HG03575 (cell line): Measurements from ENCODE around the gene TRPV6.

ENCODE experiments used
- ATAC-seq: cut with Tn5 transposase; IDR thresholded peaks from one replicate; pipeline ENCODE4 v1.9.1; 2021; ENCODE audit not compliant: unreplicated experiment, insufficient number of reproducible peaks, low FRiP score; ENCODE audit errors: extremely low read depth

The TRPV6 gene

GRCh38 chr7:142827951-142828500 is 57.5 kb downstream of the TRPV6 start:
- ATAC-seq: no peak

GRCh38 chr7:142822714-142823113 is 62.8 kb downstream of the TRPV6 start:
- no peak for ATAC-seq
